ENCODE results near the gene THADA. TPM values are rescaled to one million over a fixed set of nuclear protein-coding genes. Genes with fewer than 3 reads are reported as not detected.

Gene THADA
- polyA plus RNA-seq, 1 donor (not counting 4 experiments of a cell fraction or from before 2014, with no cell fraction given) = 22.6 TPM

- Histone ChIP-seq H3K9me1 (ENCODE audit: control insufficient read depth, extremely low read depth, insufficient read depth, low read length) (no peaks in the 10 kb centered on the region), H3K27me3 (ENCODE audit: control insufficient read depth, extremely low read depth, insufficient read depth, low read length) (no peaks in the 10 kb centered on the region), H3K4me1 (ENCODE audit: control insufficient read depth, extremely low read depth, insufficient read depth, low read length) (no peaks in the 10 kb centered on the region), H3K4me3 (ENCODE audit: control insufficient read depth in 2 of 3, extremely low read depth in 1 of 3, insufficient read depth in 2 of 3, low read depth in 1 of 3, low read length in 3 of 3) (no peak overlapping the region), H3K27ac (ENCODE audit: control insufficient read depth, insufficient read depth, low read length) (no peak overlapping the region), H3K9me3 (ENCODE audit: control insufficient read depth, low read depth, low read length) (no peaks in the 10 kb centered on the region), H3K9ac (ENCODE audit: control insufficient read depth, extremely low read depth, insufficient read depth, low read length) (no peak overlapping the region), H2AFZ (ENCODE audit: control insufficient read depth, low read length) (no peak overlapping the region), H4K20me1 (ENCODE audit: control insufficient read depth, extremely low read depth, insufficient read depth, low read length) (no peaks in the 10 kb centered on the region), H3K36me3 (ENCODE audit: control insufficient read depth in 2 of 2, extremely low read depth in 1 of 2, insufficient read depth in 2 of 2, low read length in 2 of 2) (peaks cover 0 to 2% of the 10 kb centered on the region in 2 experiments), H3K79me2 (ENCODE audit: control insufficient read depth, insufficient read depth, low read length) (no peaks in the 10 kb centered on the region), H3K4me2 (ENCODE audit: control insufficient read depth, extremely low read depth, insufficient read depth, low read depth, low read length) (no peak overlapping the region)
- DNase-seq (ENCODE audit: low read depth, low spot score) (no peak), FAIRE-seq (no peak)
- TF ChIP-seq EZH2 (IDR thresholded peaks at IDR 0.05; ENCODE audit: low read length) (no peak), CTCF (optimal IDR thresholded peaks at IDR 0.05 in 1 of 3, IDR thresholded peaks at IDR 0.05 in 1 of 3, conservative IDR thresholded peaks at IDR 0.05 in 1 of 3; ENCODE audit: extremely low read depth in 1 of 3, insufficient read depth in 2 of 3, low read length in 3 of 3) (no peak)
- dilution Hi-C loops (cut with MboI; ENCODE audit: extremely low pct_ligation_motif_present, low sequenced_read_pairs) = no loop called here
Measured at GRCh38 chr2:43318791-43319190, 277.0 kb downstream of the THADA start.

- dilution Hi-C loops (cut with MboI; ENCODE audit: extremely low pct_ligation_motif_present, low sequenced_read_pairs) = no loop called here
- Histone ChIP-seq H3K9me3 (ENCODE audit: control insufficient read depth, low read depth, low read length) (no peaks in the 10 kb centered on the region), H3K4me3 (ENCODE audit: control insufficient read depth in 2 of 3, extremely low read depth in 1 of 3, insufficient read depth in 2 of 3, low read depth in 1 of 3, low read length in 3 of 3) (no peak overlapping the region), H3K9me1 (ENCODE audit: control insufficient read depth, extremely low read depth, insufficient read depth, low read length) (no peaks in the 10 kb centered on the region), H3K27ac (ENCODE audit: control insufficient read depth, insufficient read depth, low read length) (no peak overlapping the region), H2AFZ (ENCODE audit: control insufficient read depth, low read length) (no peak overlapping the region), H3K27me3 (ENCODE audit: control insufficient read depth, extremely low read depth, insufficient read depth, low read length) (no peaks in the 10 kb centered on the region), H4K20me1 (ENCODE audit: control insufficient read depth, extremely low read depth, insufficient read depth, low read length) (no peaks in the 10 kb centered on the region), H3K79me2 (ENCODE audit: control insufficient read depth, insufficient read depth, low read length) (no peaks in the 10 kb centered on the region), H3K4me2 (ENCODE audit: control insufficient read depth, extremely low read depth, insufficient read depth, low read depth, low read length) (no peak overlapping the region), H3K36me3 (ENCODE audit: control insufficient read depth in 2 of 2, extremely low read depth in 1 of 2, insufficient read depth in 2 of 2, low read length in 2 of 2) (peaks cover 0 to 2% of the 10 kb centered on the region in 2 experiments), H3K4me1 (ENCODE audit: control insufficient read depth, extremely low read depth, insufficient read depth, low read length) (no peaks in the 10 kb centered on the region), H3K9ac (ENCODE audit: control insufficient read depth, extremely low read depth, insufficient read depth, low read length) (no peak overlapping the region)
- TF ChIP-seq EZH2 (IDR thresholded peaks at IDR 0.05; ENCODE audit: low read length) = no peak
- TF ChIP-seq CTCF (optimal IDR thresholded peaks at IDR 0.05 in 1 of 3, IDR thresholded peaks at IDR 0.05 in 1 of 3, conservative IDR thresholded peaks at IDR 0.05 in 1 of 3; ENCODE audit: extremely low read depth in 1 of 3, insufficient read depth in 2 of 3, low read length in 3 of 3) = no peak
- no peak for DNase-seq (ENCODE audit: low read depth, low spot score)
- no peak for FAIRE-seq
Measured at GRCh38 chr2:43317680-43318079, 278.2 kb downstream of the THADA start.

Measured in keratinocyte (primary cell).